K562 (cell line): ENCODE data around the gene ME3. TPM values are rescaled to one million over a fixed set of nuclear protein-coding genes. Genes with fewer than 3 reads are reported as not detected.

Source experiments
- ATAC-seq: fragments of 200-7000 bp; cut with Tn5 transposase; 3 replicates; pipeline ENCODE4 v1.9.1; 2020; ENCODE audit warnings: moderate library complexity
- BruUV-seq: library from RNA; stranded (reverse); fragments of 400-500 nt; replicated peaks from 2 replicates; lab custom pipeline; 2021; lab: Mats Ljungman, UMichigan
- CTCF ChIA-PET: fragments of 300-600 bp; formaldehyde crosslinking; extraction: SDS; loops from one replicate; lab custom pipeline; 2021; ENCODE audit warnings: low intra/inter-chr PET ratio; lab: Yijun Ruan, JAX
- POLR2A ChIA-PET: fragments of 300-600, 350-650 bp; sonication (Branson Sonifier 250); formaldehyde crosslinking; extraction: SDS; loops from one replicate; lab custom pipeline; 2021; ENCODE audit warnings: antibody characterized with exemption, inconsistent platforms; lab: Yijun Ruan, JAX
- DNase-seq, 4 experiments: peaks; one replicate each; pipeline versions ENCODE4 v3.0.0 to v3.0.0-alpha.2; 2011 to 2018; ENCODE audit warnings: low spot score in 3 of 4, mixed read lengths in 3 of 4; ENCODE audit errors: extremely low read depth in 1 of 4
- FAIRE-seq: peaks from 2 replicates; lab custom pipeline; 2011; peaks lifted over from hg19 to GRCh38; lab: Jason Lieb, UNC
- H2AFZ ChIP-seq: 2 replicates; pipeline ENCODE4 v1.6.0; 2011; ENCODE audit warnings: low read depth, low read length, control low read depth, inconsistent platforms
- H3K27ac ChIP-seq: fragments of 200-600 bp; 3 replicates; pipeline ENCODE4 v1.8.0; 2011; ENCODE audit warnings: low read depth, mild to moderate bottlenecking, control low read depth, inconsistent platforms, low read length, moderate library complexity, mixed read lengths; ENCODE audit errors: extremely low read depth
- H3K27me3 ChIP-seq, 2 experiments: fragments of 300-600 bp in 1 of 2; 2 replicates in 1 of 2; 3 replicates in 1 of 2; pipeline versions ENCODE4 v1.6.0 to v1.8.0; 2011; ENCODE audit warnings: inconsistent platforms in 2 of 2, low read length in 2 of 2, mild to moderate bottlenecking in 1 of 2, mixed read lengths in 1 of 2, moderate library complexity in 1 of 2; ENCODE audit not compliant: control insufficient read depth in 2 of 2, insufficient read depth in 2 of 2
- H3K36me3 ChIP-seq: fragments of 300-600 bp; 3 replicates; pipeline ENCODE4 v1.8.0; 2011; ENCODE audit warnings: mild to moderate bottlenecking, low read length, inconsistent platforms; ENCODE audit not compliant: control insufficient read depth, insufficient read depth
- H3K4me1 ChIP-seq, 2 experiments: fragments of 200-600 bp in 1 of 2; replicated peaks in 1 of 2; 2 replicates in 1 of 2; 3 replicates in 1 of 2; pipeline versions ENCODE4 v1.5.1 to v1.8.0; 2011; ENCODE audit warnings: inconsistent platforms in 2 of 2, low read length in 2 of 2, mild to moderate bottlenecking in 1 of 2, mixed read lengths in 1 of 2, moderate library complexity in 1 of 2; ENCODE audit not compliant: control insufficient read depth in 2 of 2, insufficient read depth in 2 of 2
- H3K4me2 ChIP-seq: 2 replicates; pipeline ENCODE4 v1.6.1; 2011; ENCODE audit warnings: low read length, control low read depth, inconsistent platforms, mixed read lengths; ENCODE audit not compliant: insufficient read depth
- H3K4me3 ChIP-seq: fragments of 200-600 bp; sonication (generic), shearing (Covaris generic); 2 replicates; pipeline ENCODE4 v1.5.1; 2016; ENCODE audit warnings: control low read depth, inconsistent platforms
- H3K79me2 ChIP-seq: fragments of 200-600 bp; 3 replicates; pipeline ENCODE4 v1.8.0; 2011; ENCODE audit warnings: low read length, inconsistent platforms; ENCODE audit not compliant: control insufficient read depth, insufficient read depth
- H3K9ac ChIP-seq, 2 experiments: 2 replicates each; pipeline versions ENCODE4 v1.6.0 to v1.6.1; 2011; ENCODE audit warnings: low read depth in 2 of 2, low read length in 2 of 2, control low read depth in 1 of 2, inconsistent platforms in 1 of 2, mild to moderate bottlenecking in 1 of 2, mixed read lengths in 1 of 2; ENCODE audit not compliant: insufficient read depth in 1 of 2
- H3K9me1 ChIP-seq: one replicate; pipeline ENCODE4 v1.6.0; 2011; ENCODE audit warnings: inconsistent platforms, mild to moderate bottlenecking, low read length, moderate library complexity; ENCODE audit not compliant: control insufficient read depth, insufficient read depth
- H3K9me3 ChIP-seq: replicated peaks from 2 replicates; pipeline ENCODE4 v1.5.1; 2011; ENCODE audit warnings: low read depth, low read length, inconsistent platforms; ENCODE audit not compliant: control insufficient read depth, insufficient read depth
- H4K20me1 ChIP-seq: replicated peaks from 2 replicates; pipeline ENCODE4 v1.6.1; 2011; ENCODE audit warnings: low read length, inconsistent platforms, mixed read lengths; ENCODE audit not compliant: control insufficient read depth, insufficient read depth
- CTBP1 ChIP-seq: fragments of 450-650 bp; IDR thresholded peaks from 2 replicates; pipeline ENCODE4 v1.6.1; 2016; ENCODE audit warnings: borderline replicate concordance
- DNMT1 ChIP-seq: fragments of 450-650 bp; IDR thresholded peaks from 2 replicates; pipeline ENCODE4 v1.6.1; 2016; ENCODE audit warnings: antibody characterized with exemption, mild to moderate bottlenecking
- ESRRA ChIP-seq: fragments of 450-650 bp; IDR thresholded peaks from 2 replicates; pipeline ENCODE4 v1.6.1; 2014; ENCODE audit warnings: low read depth, mild to moderate bottlenecking, moderate library complexity, borderline replicate concordance
- FOXP4 ChIP-seq: sonication (generic); formaldehyde crosslinking; IDR thresholded peaks from 2 replicates; pipeline ENCODE4 v1.8.0; 2022; ENCODE audit warnings: mild to moderate bottlenecking, missing genetic modification reagents, borderline replicate concordance
- ILK ChIP-seq: fragments of 450-650 bp; IDR thresholded peaks from 2 replicates; pipeline ENCODE4 v1.6.1; 2016; ENCODE audit warnings: missing genetic modification characterization, low read depth, mild to moderate bottlenecking, missing compliant biosample characterization, moderate library complexity, borderline replicate concordance
- LEF1 ChIP-seq: fragments of 450-650 bp; IDR thresholded peaks from 2 replicates; pipeline ENCODE4 v1.6.1; 2016; ENCODE audit warnings: mild to moderate bottlenecking
- MXD1 ChIP-seq: fragments of 250-450 bp; sonication (Bioruptor Pico); IDR thresholded peaks from 2 replicates; pipeline ENCODE4 v1.8.0; 2021; ENCODE audit warnings: borderline replicate concordance, mild to moderate bottlenecking, moderate library complexity; ENCODE audit not compliant: poor library complexity, severe bottlenecking
- ZNF224 ChIP-seq: sonication (generic); formaldehyde crosslinking; IDR thresholded peaks from 2 replicates; pipeline ENCODE4 v1.8.0; 2022; ENCODE audit warnings: mild to moderate bottlenecking, missing genetic modification reagents
- ZNF324 ChIP-seq: fragments of 250-450 bp; sonication (Bioruptor Pico); IDR thresholded peaks from 2 replicates; pipeline ENCODE4 v1.4.0; 2020; ENCODE audit warnings: mild to moderate bottlenecking
- WGBS: fragments of 100-300 bp; shearing (Covaris generic); methylation state at CpG from one replicate; pipeline ENCODE4 v1.1.6; 2016; ENCODE audit warnings: low coverage, mixed read lengths; ENCODE audit not compliant: insufficient coverage; ENCODE audit errors: missing lambda C conversion rate; 5-methylcytosine and 5-hydroxymethylcytosine counted together
- in situ Hi-C: fragments of 300-500 bp; cut with MboI; formaldehyde crosslinking; loops from 4 replicates; pipeline ENCODE4 v1.15.0; 2018; ENCODE audit warnings: inconsistent platforms, mixed read lengths
- intact Hi-C: fragments of 100-400 bp; cut with micrococcal nuclease; formaldehyde crosslinking; loops from 2 replicates; pipeline ENCODE4 v1.14.2; 2022
- polyA plus RNA-seq, 8 experiments: library from polyadenylated mRNA; depleted of rRNA in 4 of 8; stranded (reverse) in 5 of 8; unstranded in 3 of 8; fragments of >200 nt; fragmentation: Nextera tagmentation in 2 of 8; fragmentation: Illumina TruSeq in 1 of 8; extraction: Ambion mirVana in 2 of 8; extraction: Trizol in 1 of 8; gene quantifications; 2 replicates each; pipeline versions ENCODE4 v1.2.1 to v1.2.3, GENCODE V29; 2011 to 2014; ENCODE audit warnings: inconsistent platforms in 1 of 8, missing spikeins in 1 of 8
- total RNA-seq, 7 experiments: library from RNA; depleted of rRNA in 6 of 7; stranded (reverse); fragments of >200 nt in 6 of 7; fragmentation: Illumina TruSeq in 2 of 7; extraction: Trizol in 2 of 7; gene quantifications; 2 replicates each; pipeline versions ENCODE4 v1.2.1 to v1.2.3, GENCODE V29; 2011 to 2021; ENCODE audit warnings: low replicate concordance in 1 of 7

ME3 gene
- total and polyA plus RNA-seq, 9 of the 15 experiments (the other 6 are each of a cell fraction or from before 2014, with no cell fraction given) = not detected

- TF ChIP-seq ZNF224 (CRISPR knock-in tag) (no peak), DNMT1 (no peak), FOXP4 (CRISPR knock-in tag) (no peak), ZNF324 (CRISPR knock-in tag) (no peak), ILK (no peak)
Observed at GRCh38 chr11:86500500-86501140, 171.8 kb downstream of the ME3 start (continued).

GRCh38 chr11:86499723-86500129, 172.7 kb downstream of the ME3 start:
- no peak; the same call in 2 of the 3 replicates for ATAC-seq
- no peak for DNase-seq
- CTCF ChIA-PET = no interaction called here
- BruUV-seq = no TSS peak
- WGBS = 9% methylated on average over 4 of the region's 4 CpGs
- no peak for FAIRE-seq
- no peak for TF ChIP-seq LEF1
- peak; percentile 72; the same call in 1 of the 2 replicates for TF ChIP-seq ESRRA
- TF ChIP-seq MXD1 (CRISPR knock-in tag) = no peak
- TF ChIP-seq CTBP1 = peak; percentile 46; the same call in 1 of the 2 replicates
- no peaks in the 10 kb centered on the region for H3K9me1 ChIP-seq
- H3K4me3 ChIP-seq = no peak overlapping the region
- H3K4me1 ChIP-seq = peaks cover 3 to 18% of the 10 kb centered on the region in 2 experiments
- POLR2A ChIA-PET = interaction anchor here (0.6 kb wide), 1 partner anchor 48 kb away, joined by 5 read pairs; no protein-coding TSS in a partner anchor
- H2AFZ ChIP-seq = no peak overlapping the region
- H3K27ac ChIP-seq = no peak overlapping the region
- peaks cover 9 to 13% of the 10 kb centered on the region in 2 experiments for H3K27me3 ChIP-seq
- peak overlapping the region; percentile 43; the same call in 1 of the 2 replicates for H3K4me2 ChIP-seq
- peaks cover 6% of the 10 kb centered on the region for H4K20me1 ChIP-seq
- intact Hi-C loops = no loop called here
- H3K79me2 ChIP-seq = no peaks in the 10 kb centered on the region
- no peak overlapping the region for H3K9ac ChIP-seq
- in situ Hi-C loops = no loop called here
- H3K9me3 ChIP-seq = no peaks in the 10 kb centered on the region
- no peaks in the 10 kb centered on the region for H3K36me3 ChIP-seq
